ENCODE measurements around the gene TDRD1.

- TF ChIP-seq POLR2A (IDR thresholded peaks at IDR 0.05): no peak
- TF ChIP-seq CTCF (IDR thresholded peaks at IDR 0.05): no peak
- no peak for TF ChIP-seq EP300 (IDR thresholded peaks at IDR 0.05)
Measured at GRCh38 chr10:114258274-114258840, 79.2 kb downstream of the TDRD1 start.

All from tibial nerve (tissue), 4 donors.